GM12874 (cell line): ENCODE results near the gene CASKIN2.

ENCODE experiments used
- CTCF ChIP-seq: IDR thresholded peaks from 2 replicates; pipeline ENCODE4 v1.5.1; 2011; ENCODE audit warnings: low read depth, mild to moderate bottlenecking, control low read depth, low read length, moderate library complexity; ENCODE audit not compliant: insufficient read depth

Gene CASKIN2, protein sequence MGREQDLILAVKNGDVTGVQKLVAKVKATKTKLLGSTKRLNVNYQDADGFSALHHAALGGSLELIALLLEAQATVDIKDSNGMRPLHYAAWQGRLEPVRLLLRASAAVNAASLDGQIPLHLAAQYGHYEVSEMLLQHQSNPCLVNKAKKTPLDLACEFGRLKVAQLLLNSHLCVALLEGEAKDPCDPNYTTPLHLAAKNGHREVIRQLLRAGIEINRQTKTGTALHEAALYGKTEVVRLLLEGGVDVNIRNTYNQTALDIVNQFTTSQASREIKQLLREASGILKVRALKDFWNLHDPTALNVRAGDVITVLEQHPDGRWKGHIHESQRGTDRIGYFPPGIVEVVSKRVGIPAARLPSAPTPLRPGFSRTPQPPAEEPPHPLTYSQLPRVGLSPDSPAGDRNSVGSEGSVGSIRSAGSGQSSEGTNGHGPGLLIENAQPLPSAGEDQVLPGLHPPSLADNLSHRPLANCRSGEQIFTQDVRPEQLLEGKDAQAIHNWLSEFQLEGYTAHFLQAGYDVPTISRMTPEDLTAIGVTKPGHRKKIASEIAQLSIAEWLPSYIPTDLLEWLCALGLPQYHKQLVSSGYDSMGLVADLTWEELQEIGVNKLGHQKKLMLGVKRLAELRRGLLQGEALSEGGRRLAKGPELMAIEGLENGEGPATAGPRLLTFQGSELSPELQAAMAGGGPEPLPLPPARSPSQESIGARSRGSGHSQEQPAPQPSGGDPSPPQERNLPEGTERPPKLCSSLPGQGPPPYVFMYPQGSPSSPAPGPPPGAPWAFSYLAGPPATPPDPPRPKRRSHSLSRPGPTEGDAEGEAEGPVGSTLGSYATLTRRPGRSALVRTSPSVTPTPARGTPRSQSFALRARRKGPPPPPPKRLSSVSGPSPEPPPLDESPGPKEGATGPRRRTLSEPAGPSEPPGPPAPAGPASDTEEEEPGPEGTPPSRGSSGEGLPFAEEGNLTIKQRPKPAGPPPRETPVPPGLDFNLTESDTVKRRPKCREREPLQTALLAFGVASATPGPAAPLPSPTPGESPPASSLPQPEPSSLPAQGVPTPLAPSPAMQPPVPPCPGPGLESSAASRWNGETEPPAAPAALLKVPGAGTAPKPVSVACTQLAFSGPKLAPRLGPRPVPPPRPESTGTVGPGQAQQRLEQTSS (N-terminal part only)

DNA sequence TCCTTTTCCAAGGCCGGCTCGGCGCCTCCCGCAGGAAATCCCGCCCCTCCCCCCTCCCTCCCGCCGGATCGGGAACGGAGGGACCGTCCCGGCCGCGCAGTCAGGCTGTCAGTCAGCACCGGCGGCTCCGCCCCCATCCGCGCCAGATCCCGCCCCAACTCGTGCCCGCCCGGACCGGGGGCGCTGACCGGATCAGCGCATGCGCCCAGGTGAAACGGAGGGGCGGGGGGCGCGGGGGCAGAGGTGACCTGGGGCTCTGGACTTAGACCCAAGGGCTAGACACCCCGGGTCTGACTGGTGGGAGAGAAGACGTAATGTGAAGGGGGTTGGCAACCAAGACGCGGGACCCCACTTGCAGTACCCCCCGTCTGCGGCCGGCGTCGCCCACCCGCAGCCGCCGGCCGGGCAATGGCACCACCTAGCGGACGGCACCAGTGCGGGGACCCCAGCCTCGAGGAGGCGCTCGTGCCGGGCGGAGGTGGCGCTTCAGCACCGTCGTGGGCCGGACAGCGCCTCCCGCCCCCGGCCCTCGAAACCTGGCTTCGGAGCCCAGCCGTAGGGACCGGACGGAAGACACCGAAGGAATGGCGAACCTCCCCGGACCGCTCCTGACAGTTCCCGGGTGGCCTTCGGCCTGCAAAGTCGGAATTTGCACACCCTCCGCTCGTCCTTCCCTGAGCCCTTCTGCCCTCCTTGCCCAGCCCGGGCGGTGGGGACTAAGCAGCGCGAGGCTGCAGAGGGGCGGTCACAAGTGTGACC is at the start of gene CASKIN2:
TSS of gene CASKIN2 (minus strand) at position 42 of the 759 bp plus-strand sequence. CDS start 1,733 bp downstream, outside the sequence.
- TF ChIP-seq CTCF, result peak; percentile 99

DNA sequence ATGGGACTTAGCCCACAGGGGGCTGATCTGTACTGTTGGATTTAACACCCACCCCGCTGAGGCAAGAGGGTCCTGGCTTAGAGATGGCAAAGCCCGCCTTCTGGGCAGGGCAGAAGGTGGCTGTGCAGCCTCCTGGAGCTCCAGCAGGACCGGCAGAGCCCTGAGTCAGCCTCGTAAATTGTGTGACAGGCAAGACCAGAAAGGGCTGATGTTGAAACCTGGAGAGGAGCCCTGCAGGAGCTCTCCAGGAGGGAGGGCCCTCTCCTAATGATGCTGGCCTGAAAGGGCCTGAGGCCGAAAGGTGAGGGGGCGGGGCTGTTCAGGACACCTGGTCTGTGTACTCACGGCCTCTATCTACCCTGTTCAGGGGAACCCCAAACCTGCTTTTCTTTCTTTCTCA is 49.7 kb upstream of the CASKIN2 start:
- TF ChIP-seq CTCF, result no peak

GRCh38 chr17:75564195-75564594 is 48.9 kb upstream of the CASKIN2 start:
- TF ChIP-seq CTCF, result no peak

DNA sequence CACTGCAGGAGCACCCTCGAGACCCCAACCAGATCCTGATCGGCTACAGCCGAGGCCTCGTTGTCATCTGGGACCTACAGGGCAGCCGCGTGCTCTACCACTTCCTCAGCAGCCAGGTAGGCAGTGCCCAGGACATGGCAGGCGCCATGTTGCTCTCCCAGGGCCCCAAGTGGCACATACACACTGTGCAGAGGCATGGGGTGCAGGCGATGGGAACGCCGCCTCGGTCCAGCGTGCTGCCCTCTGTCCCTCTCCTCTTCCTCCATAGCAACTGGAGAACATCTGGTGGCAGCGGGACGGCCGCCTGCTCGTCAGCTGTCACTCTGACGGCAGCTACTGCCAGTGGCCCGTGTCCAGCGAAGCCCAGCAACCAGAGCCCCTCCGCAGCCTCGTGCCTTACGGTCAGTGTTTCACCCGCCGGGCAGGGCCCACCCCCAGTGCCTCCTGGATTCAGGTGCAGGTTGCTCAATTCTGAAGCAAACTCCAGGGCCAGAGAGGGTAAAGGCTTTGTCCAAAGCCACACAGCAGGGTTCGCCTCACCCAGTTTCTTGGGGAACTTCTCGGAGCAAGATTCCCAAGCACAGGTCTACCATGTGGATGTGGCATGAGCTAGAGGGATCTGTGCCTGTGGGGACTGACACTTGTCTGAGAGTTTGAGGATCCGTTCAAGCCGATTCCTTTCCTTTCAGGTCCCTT is 47.9 kb upstream of the CASKIN2 start:
- TF ChIP-seq CTCF, result no peak

GRCh38 chr17:75561927-75562603 is 46.7 kb upstream of the CASKIN2 start:
- TF ChIP-seq CTCF, result no peak

DNA sequence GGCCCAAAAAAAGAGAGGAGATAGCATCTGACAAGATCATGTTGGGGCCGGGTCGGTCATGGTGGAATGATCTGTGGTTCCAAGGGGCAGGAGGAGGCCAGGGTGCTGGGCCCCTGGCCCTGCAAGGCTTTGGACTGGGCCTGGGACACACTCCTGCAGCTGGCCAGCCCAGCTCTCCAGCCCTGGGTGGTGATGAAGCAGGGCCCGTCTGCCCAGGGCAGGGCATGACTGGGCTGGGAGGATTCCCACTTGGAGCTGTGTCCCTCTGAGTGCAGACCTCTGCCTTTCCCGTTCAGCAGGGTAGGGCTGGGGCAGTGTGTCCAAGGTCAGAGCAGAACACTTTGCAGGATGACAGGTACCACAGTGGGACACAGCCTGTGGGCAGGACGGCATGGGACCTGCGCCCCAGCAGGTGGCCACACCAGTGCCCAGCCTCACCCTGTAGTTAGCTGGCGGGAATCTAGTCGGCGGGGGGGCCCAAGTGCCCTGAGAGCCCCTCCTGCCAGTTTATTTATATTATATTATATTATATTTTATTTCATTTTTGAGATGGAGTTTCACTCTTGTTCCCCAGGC is 44.7 kb upstream of the CASKIN2 start:
- TF ChIP-seq CTCF, result no peak
